Measurements from ENCODE around the gene ANKRD11. TPM values are rescaled to one million over a fixed set of nuclear protein-coding genes. Genes with fewer than 3 reads are reported as not detected.
A peak's percentile ranks its signal among the peaks of the same experiment; 100 is the strongest.
"Not testable (repeated sequence)": the region's sequence is repeated elsewhere in the genome, so short reads cannot be mapped to it uniquely, and the experiment has no call there.

Gene ANKRD11
- polyA plus RNA-seq, 3 donors = 3.2 to 62.4 (median 5.4) TPM

GRCh38 chr16:89268987-89269735 is 221.2 kb downstream of the ANKRD11 start:
- H3K9me3 Mint-ChIP-seq = peaks cover 0 to 2% (median 0%) of the 10 kb centered on the region in 7 donors
- H3K27ac Mint-ChIP-seq = peak overlapping the region in 1 of 7 donors; percentile 22
- peaks cover 62% of the 10 kb centered on the region for H4K20me1 ChIP-seq (ENCODE audit: insufficient read depth, low read length)
- 91% methylated on average over 2 of the region's 14 CpGs for WGBS (ENCODE audit: insufficient coverage)
- peaks cover 2% of the 10 kb centered on the region for H3K79me2 ChIP-seq (ENCODE audit: insufficient read depth, low read length)
- no peak overlapping the region for H3K4me2 ChIP-seq (replicated peaks; ENCODE audit: extremely low read depth, low read length, poor library complexity, severe bottlenecking)
- TF ChIP-seq CTCF (IDR thresholded peaks at IDR 0.05) = no peak
- H2AFZ ChIP-seq (ENCODE audit: insufficient read depth, low read depth, low read length, poor library complexity, severe bottlenecking) = no peak overlapping the region
- no peak for DNase-seq
- H3K36me3 Mint-ChIP-seq = peaks cover 72 to 82% of the 10 kb centered on the region in 2 donors
- H3K27ac ChIP-seq (ENCODE audit: low read depth in 1 of 2, low read length in 2 of 2) = no peak overlapping the region
- H3K4me3 ChIP-seq (replicated peaks in 1 of 3; ENCODE audit: low read depth in 2 of 3, low read length in 3 of 3) = no peak overlapping the region
- no peak overlapping the region for H3K4me3 Mint-ChIP-seq
- peaks cover 66 to 83% of the 10 kb centered on the region in 2 donors for H3K36me3 ChIP-seq (replicated peaks in 1 of 2; ENCODE audit: control insufficient read depth in 1 of 2, insufficient read depth in 2 of 2, low read length in 2 of 2)
- H3K4me1 ChIP-seq (ENCODE audit: control insufficient read depth in 1 of 2, insufficient read depth in 2 of 2, low read length in 2 of 2) = no peaks in the 10 kb centered on the region
- no peaks in the 10 kb centered on the region for H3K27me3 Mint-ChIP-seq (ENCODE audit: low read depth in 3 of 3)
- H3K27me3 ChIP-seq (ENCODE audit: control insufficient read depth in 2 of 2, insufficient read depth in 2 of 2, low read length in 2 of 2) = no peaks in the 10 kb centered on the region
- no peak overlapping the region for H3K9ac ChIP-seq (ENCODE audit: insufficient read depth, low read length, poor library complexity, severe bottlenecking)
- no peaks in the 10 kb centered on the region for H3K9me3 ChIP-seq (replicated peaks in 1 of 2; ENCODE audit: control insufficient read depth in 1 of 2, insufficient read depth in 1 of 2, low read length in 2 of 2)
- H3K4me1 Mint-ChIP-seq = no peaks in the 10 kb centered on the region
- intact Hi-C loops (cut with micrococcal nuclease) = no loop called here

- H2AFZ ChIP-seq (ENCODE audit: insufficient read depth, low read depth, low read length, poor library complexity, severe bottlenecking) = no peak overlapping the region
- intact Hi-C loops (cut with micrococcal nuclease) = no loop called here
- peaks cover 61 to 77% of the 10 kb centered on the region in 2 donors for H3K36me3 ChIP-seq (replicated peaks in 1 of 2; ENCODE audit: control insufficient read depth in 1 of 2, insufficient read depth in 2 of 2, low read length in 2 of 2)
- no peak for TF ChIP-seq CTCF (IDR thresholded peaks at IDR 0.05)
- H3K4me1 Mint-ChIP-seq = no peaks in the 10 kb centered on the region
- H3K27me3 Mint-ChIP-seq (ENCODE audit: low read depth in 3 of 3) = no peaks in the 10 kb centered on the region
- peaks cover 2% of the 10 kb centered on the region for H3K79me2 ChIP-seq (ENCODE audit: insufficient read depth, low read length)
- peaks cover 66 to 77% of the 10 kb centered on the region in 2 donors for H3K36me3 Mint-ChIP-seq
- no peaks in the 10 kb centered on the region for H3K4me1 ChIP-seq (ENCODE audit: control insufficient read depth in 1 of 2, insufficient read depth in 2 of 2, low read length in 2 of 2)
- no peaks in the 10 kb centered on the region for H3K27me3 ChIP-seq (ENCODE audit: control insufficient read depth in 2 of 2, insufficient read depth in 2 of 2, low read length in 2 of 2)
- H3K27ac Mint-ChIP-seq = no peak overlapping the region
- 95% methylated on average over 10 of the region's 19 CpGs for WGBS (ENCODE audit: insufficient coverage)
- DNase-seq = no peak
- no peak overlapping the region for H3K4me3 Mint-ChIP-seq
- peaks cover 0 to 6% (median 2%) of the 10 kb centered on the region in 7 donors for H3K9me3 Mint-ChIP-seq
- peaks cover 56% of the 10 kb centered on the region for H4K20me1 ChIP-seq (ENCODE audit: insufficient read depth, low read length)
- no peak overlapping the region for H3K27ac ChIP-seq (ENCODE audit: low read depth in 1 of 2, low read length in 2 of 2)
- H3K4me2 ChIP-seq (replicated peaks; ENCODE audit: extremely low read depth, low read length, poor library complexity, severe bottlenecking) = no peak overlapping the region
- H3K9ac ChIP-seq (ENCODE audit: insufficient read depth, low read length, poor library complexity, severe bottlenecking) = no peak overlapping the region
- no peaks in the 10 kb centered on the region for H3K9me3 ChIP-seq (replicated peaks in 1 of 2; ENCODE audit: control insufficient read depth in 1 of 2, insufficient read depth in 1 of 2, low read length in 2 of 2)
- no peak overlapping the region for H3K4me3 ChIP-seq (replicated peaks in 1 of 3; ENCODE audit: low read depth in 2 of 3, low read length in 3 of 3)
Observed at GRCh38 chr16:89268585-89268984, 221.8 kb downstream of the ANKRD11 start.

GRCh38 chr16:89267746-89268145 is 222.6 kb downstream of the ANKRD11 start:
- H3K36me3 ChIP-seq (replicated peaks in 1 of 2; ENCODE audit: control insufficient read depth in 1 of 2, insufficient read depth in 2 of 2, low read length in 2 of 2) = peaks cover 54 to 69% of the 10 kb centered on the region in 2 donors
- H3K27ac ChIP-seq (ENCODE audit: low read depth in 1 of 2, low read length in 2 of 2) = not testable (repeated sequence)

More at GRCh38 chr16:89267746-89268145, 222.6 kb downstream of the ANKRD11 start:
- H3K4me2 ChIP-seq (replicated peaks; ENCODE audit: extremely low read depth, low read length, poor library complexity, severe bottlenecking); H3K27me3 Mint-ChIP-seq (ENCODE audit: low read depth in 3 of 3); H2AFZ ChIP-seq (ENCODE audit: insufficient read depth, low read depth, low read length, poor library complexity, severe bottlenecking); H3K4me1 Mint-ChIP-seq; H3K4me3 ChIP-seq (replicated peaks in 1 of 3; ENCODE audit: low read depth in 2 of 3, low read length in 3 of 3); H3K4me1 ChIP-seq (ENCODE audit: control insufficient read depth in 1 of 2, insufficient read depth in 2 of 2, low read length in 2 of 2); H3K4me3 Mint-ChIP-seq; H3K27ac Mint-ChIP-seq; H3K27me3 ChIP-seq (ENCODE audit: control insufficient read depth in 2 of 2, insufficient read depth in 2 of 2, low read length in 2 of 2); intact Hi-C loops (cut with micrococcal nuclease); H3K9ac ChIP-seq (ENCODE audit: insufficient read depth, low read length, poor library complexity, severe bottlenecking); H3K9me3 ChIP-seq (replicated peaks in 1 of 2; ENCODE audit: control insufficient read depth in 1 of 2, insufficient read depth in 1 of 2, low read length in 2 of 2); DNase-seq; H3K79me2 ChIP-seq (ENCODE audit: insufficient read depth, low read length): not testable (repeated sequence)
- H4K20me1 ChIP-seq (ENCODE audit: insufficient read depth, low read length) = peaks cover 50% of the 10 kb centered on the region
- WGBS (ENCODE audit: insufficient coverage) = no CpG with 5 or more reads among the region's 15 CpGs
- H3K36me3 Mint-ChIP-seq = peaks cover 58 to 68% of the 10 kb centered on the region in 2 donors
- peaks cover 0 to 12% (median 6%) of the 10 kb centered on the region in 7 donors for H3K9me3 Mint-ChIP-seq

Data from CD14-positive monocyte (primary cell).